Body of pancreas (tissue), 4 donors: ENCODE measurements around the gene MLH1. TPM values are rescaled to one million over a fixed set of nuclear protein-coding genes. Genes with fewer than 3 reads are reported as not detected.
"Not testable (repeated sequence)": the region's sequence is repeated elsewhere in the genome, so short reads cannot be mapped to it uniquely, and the experiment has no call there.

ENCODE experiments used
- ATAC-seq: fragments of 150-250 bp; one replicate; pipeline ENCODE4 v1.9.1; 2016
- DNase-seq, 4 donors: peaks; one replicate each; pipeline ENCODE4 v3.0.0-alpha.2; 2019
- H3K27ac ChIP-seq, 4 donors: fragments of 200-600 bp; sonication (generic); 1 replicate in 3 of 4; 2 replicates in 1 of 4; pipeline versions ENCODE4 v1.5.1 to v1.6.1; 2016 to 2019; ENCODE audit warnings: mild to moderate bottlenecking in 1 of 4, mixed read lengths in 1 of 4, moderate library complexity in 1 of 4
- H3K27me3 ChIP-seq, 2 donors: fragments of 200-600 bp; sonication (generic); one replicate each; pipeline ENCODE4 v1.6.0; 2016; ENCODE audit warnings: mild to moderate bottlenecking in 1 of 2
- H3K36me3 ChIP-seq, 2 donors: fragments of 200-600 bp; sonication (generic); replicated peaks in 1 of 2; 2 replicates each; pipeline ENCODE4 v1.5.1; 2016; ENCODE audit warnings: low read depth in 2 of 2; ENCODE audit not compliant: insufficient read depth in 1 of 2
- H3K4me1 ChIP-seq: fragments of 200-600 bp; sonication (generic); one replicate; pipeline ENCODE4 v1.6.0; 2016
- H3K4me3 ChIP-seq, 2 donors: fragments of 200-600 bp; sonication (generic); 1 replicate in 1 of 2; 2 replicates in 1 of 2; pipeline ENCODE4 v1.5.1; 2016 to 2019
- H3K9me3 ChIP-seq, 3 donors: fragments of 200-600 bp; sonication (generic); 1 replicate in 2 of 3; 2 replicates in 1 of 3; pipeline ENCODE4 v1.5.1; 2016
- CTCF ChIP-seq, 7 experiments: fragments of 450-650 bp in 4 of 7; fragments of 200-600 bp in 3 of 7; sonication (generic) in 3 of 7; IDR thresholded peaks; one replicate each; pipeline ENCODE4 v1.5.1; 2016 to 2019; ENCODE audit warnings: antibody characterized with exemption in 7 of 7
- POLR2A ChIP-seq, 3 donors: fragments of 450-650 bp; IDR thresholded peaks; one replicate each; pipeline ENCODE4 v1.6.1; 2016; ENCODE audit warnings: antibody characterized with exemption in 3 of 3, mild to moderate bottlenecking in 2 of 3
- WGBS, 2 donors: methylation state at CpG; one replicate each; pipeline ENCODE4 v1.1.5; 2017; 5-methylcytosine and 5-hydroxymethylcytosine counted together
- intact Hi-C: fragments of 100-400 bp; cut with DNase I; formaldehyde crosslinking; loops from one replicate; pipeline ENCODE4 v1.15.1; 2023
- total RNA-seq, 2 donors: library from RNA; depleted of rRNA; stranded (reverse); fragments of >200 nt; gene quantifications; one replicate each; pipeline ENCODE4 v1.1.0, GENCODE V29; 2016

MLH1 gene
- total RNA-seq, 2 donors from 2014 or later: 16.9 to 38.9 TPM

GRCh38 chr3:37037352-37037751 lies 44.0 kb downstream of the MLH1 start:
- H3K36me3 ChIP-seq: peaks cover 0 to 10% of the 10 kb centered on the region in 2 donors
- H3K9me3 ChIP-seq: peaks cover 0 to 8% (median 0%) of the 10 kb centered on the region in 3 donors
- no peaks in the 10 kb centered on the region for H3K27me3 ChIP-seq
- 89 to 92% methylated on average over 3 of the region's 3 CpGs for WGBS, 2 donors
- intact Hi-C loops: no loop called here
- ATAC-seq: no peak
- no peak overlapping the region for H3K4me3 ChIP-seq
- H3K4me1 ChIP-seq: no peaks in the 10 kb centered on the region
- TF ChIP-seq CTCF (IDR thresholded peaks at IDR 0.05) (no peak), POLR2A (IDR thresholded peaks at IDR 0.05) (no peak)
- H3K27ac ChIP-seq: no peak overlapping the region
- no peak for DNase-seq

DNA sequence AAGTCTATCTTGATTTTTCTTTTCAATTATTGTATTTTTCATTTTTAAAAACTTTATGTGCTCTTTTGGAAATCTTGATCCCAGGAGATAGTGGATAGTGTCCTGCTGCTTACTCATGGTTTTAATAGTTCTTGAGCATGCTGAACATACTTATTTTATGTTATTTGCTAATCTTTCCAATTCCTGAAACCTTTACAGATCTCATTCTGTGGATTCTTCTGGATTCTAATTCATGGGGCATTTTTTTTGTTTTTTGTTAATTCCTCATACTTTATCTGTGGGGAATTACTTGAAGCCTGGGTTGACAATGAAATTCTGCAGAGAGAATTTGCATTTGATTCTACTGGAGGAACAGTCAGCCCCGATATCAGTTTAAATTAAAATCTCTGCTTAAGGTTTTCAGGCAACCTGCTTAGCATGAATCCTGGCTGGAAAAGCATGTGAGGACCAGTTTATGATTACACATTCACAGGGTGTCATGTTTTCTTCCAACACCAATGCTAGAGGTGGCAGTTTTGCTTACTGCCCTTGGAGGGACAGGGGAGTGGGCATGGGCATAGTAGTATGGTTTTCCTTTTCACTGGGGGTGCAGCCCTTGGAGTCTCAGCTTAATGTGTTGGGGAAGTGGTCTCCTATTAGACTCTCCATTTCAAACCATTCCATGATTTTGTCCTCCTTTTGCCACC lies 46.0 kb downstream of the MLH1 start:
- intact Hi-C loops: no loop called here
- no peak overlapping the region for H3K4me3 ChIP-seq
- H3K27ac ChIP-seq: no peak overlapping the region
- H3K4me1 ChIP-seq: no peaks in the 10 kb centered on the region
- DNase-seq: no peak
- TF ChIP-seq CTCF (IDR thresholded peaks at IDR 0.05) (no peak), POLR2A (IDR thresholded peaks at IDR 0.05) (no peak)
- no peaks in the 10 kb centered on the region for H3K27me3 ChIP-seq
- ATAC-seq: no peak
- H3K9me3 ChIP-seq: peaks cover 0 to 8% (median 0%) of the 10 kb centered on the region in 3 donors
- WGBS, 2 donors: 93 to 94% methylated on average over 1 of the region's 1 CpG
- peaks cover 0 to 10% of the 10 kb centered on the region in 2 donors for H3K36me3 ChIP-seq

- peaks cover 0 to 8% (median 0%) of the 10 kb centered on the region in 3 donors for H3K9me3 ChIP-seq
- TF ChIP-seq POLR2A (IDR thresholded peaks at IDR 0.05) (no peak), CTCF (IDR thresholded peaks at IDR 0.05) (no peak)
- H3K4me1 ChIP-seq: no peaks in the 10 kb centered on the region
- H3K4me3 ChIP-seq: no peak overlapping the region
- DNase-seq: no peak
- 87 to 92% methylated on average over 1 of the region's 1 CpG for WGBS, 2 donors
- no peak for ATAC-seq
- no peak overlapping the region for H3K27ac ChIP-seq
- H3K36me3 ChIP-seq: peaks cover 0 to 12% of the 10 kb centered on the region in 2 donors
- intact Hi-C loops: no loop called here
- no peaks in the 10 kb centered on the region for H3K27me3 ChIP-seq
Observed at GRCh38 chr3:37040231-37040630, 46.9 kb downstream of the MLH1 start.

GRCh38 chr3:37041546-37042195 lies 48.4 kb downstream of the MLH1 start:
- no peak for TF ChIP-seq CTCF (IDR thresholded peaks at IDR 0.05)
- TF ChIP-seq POLR2A (IDR thresholded peaks at IDR 0.05): no peak
- no peaks in the 10 kb centered on the region for H3K27me3 ChIP-seq
- intact Hi-C loops: no loop called here
- H3K36me3 ChIP-seq: peaks cover 0 to 12% of the 10 kb centered on the region in 2 donors
- H3K9me3 ChIP-seq: no peaks in the 10 kb centered on the region
- no peak for DNase-seq
- H3K27ac ChIP-seq: no peak overlapping the region
- no peak overlapping the region for H3K4me3 ChIP-seq
- no peak for ATAC-seq
- no peaks in the 10 kb centered on the region for H3K4me1 ChIP-seq
- 63 to 73% methylated on average over 1 of the region's 1 CpG for WGBS, 2 donors

DNA sequence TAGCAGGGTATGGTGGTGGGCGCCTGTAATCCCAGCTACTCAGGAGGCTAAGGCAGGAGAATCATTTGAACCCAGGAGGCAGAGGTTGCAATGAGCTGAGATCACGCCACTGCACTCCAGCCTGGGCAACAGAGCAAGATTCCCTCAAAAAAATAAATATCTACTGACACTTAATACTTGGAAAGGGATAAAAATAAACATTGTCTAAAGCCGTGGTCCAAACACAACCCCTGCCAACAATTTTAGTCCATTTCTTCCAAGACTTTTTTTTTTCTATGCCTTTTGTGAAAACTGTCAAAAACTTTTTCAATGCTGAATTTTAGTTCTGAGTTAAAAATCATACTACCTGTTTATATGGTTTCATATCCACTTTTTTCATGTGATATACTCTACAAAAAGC lies 49.4 kb downstream of the MLH1 start:
- WGBS, 2 donors: 69 to 73% methylated on average over 3 of the region's 3 CpGs
- ATAC-seq, H3K4me1 ChIP-seq, intact Hi-C loops, H3K27me3 ChIP-seq, H3K27ac ChIP-seq, DNase-seq, H3K9me3 ChIP-seq, H3K4me3 ChIP-seq: not testable (repeated sequence)
- peaks cover 8 to 16% of the 10 kb centered on the region in 2 donors for H3K36me3 ChIP-seq
